SK-N-SH (cell line): Measurements from ENCODE around the gene CYFIP2. TPM values are rescaled to one million over a fixed set of nuclear protein-coding genes. Genes with fewer than 3 reads are reported as not detected.

ENCODE experiments used
- CTCF ChIA-PET: fragments of 300-600, 350-600 bp; formaldehyde crosslinking; extraction: SDS; loops from one replicate; lab custom pipeline; 2021; lab: Yijun Ruan, JAX
- POLR2A ChIA-PET: fragments of 350-600 bp; sonication (Branson Sonifier 250); formaldehyde crosslinking; extraction: SDS; loops from one replicate; lab custom pipeline; 2020; ENCODE audit warnings: antibody characterized with exemption, inconsistent platforms; lab: Yijun Ruan, JAX
- DNase-seq: peaks from one replicate; pipeline ENCODE4 v3.0.0; 2012
- H2AFZ ChIP-seq: fragments of 200-600 bp; sonication (generic); 2 replicates; pipeline ENCODE4 v1.8.1; 2016; ENCODE audit warnings: antibody characterized with exemption, mild to moderate bottlenecking, low read depth
- H3F3A ChIP-seq: fragments of 200-600 bp; sonication (generic); replicated peaks from 2 replicates; pipeline ENCODE3; 2016; ENCODE audit warnings: antibody characterized with exemption, mild to moderate bottlenecking; ENCODE audit not compliant: insufficient read depth
- H3K27ac ChIP-seq, 2 experiments: fragments of 200-500 bp in 1 of 2; fragments of 200-600 bp in 1 of 2; sonication (Bioruptor generic) in 1 of 2; sonication (generic), shearing (Covaris generic) in 1 of 2; 2 replicates each; pipeline versions ENCODE4 v1.5.1 to v1.6.1; 2014 to 2016; ENCODE audit warnings: low read depth in 2 of 2, inconsistent platforms in 1 of 2, low read length in 1 of 2, mild to moderate bottlenecking in 1 of 2, mixed read lengths in 1 of 2
- H3K27me3 ChIP-seq: fragments of 200-600 bp; sonication (generic), shearing (Covaris generic); 2 replicates; pipeline ENCODE4 v1.6.1; 2016; ENCODE audit warnings: mixed run types; ENCODE audit not compliant: insufficient read depth
- H3K36me3 ChIP-seq, 2 experiments: fragments of 200-500 bp in 1 of 2; fragments of 200-600 bp in 1 of 2; sonication (Bioruptor generic) in 1 of 2; sonication (generic) in 1 of 2; replicated peaks in 1 of 2; 2 replicates each; pipeline versions ENCODE3 to v1.5.1; 2014 to 2016; ENCODE audit warnings: low read length in 1 of 2, mild to moderate bottlenecking in 1 of 2; ENCODE audit not compliant: insufficient read depth in 2 of 2, control insufficient read depth in 1 of 2
- H3K4me1 ChIP-seq, 2 experiments: fragments of 200-500 bp in 1 of 2; fragments of 200-600 bp in 1 of 2; sonication (Bioruptor generic) in 1 of 2; sonication (generic), shearing (Covaris generic) in 1 of 2; 2 replicates each; pipeline versions ENCODE4 v1.5.1 to v1.6.1; 2014 to 2016; ENCODE audit warnings: low read depth in 1 of 2, low read length in 1 of 2, mixed run types in 1 of 2; ENCODE audit not compliant: insufficient read depth in 2 of 2, control insufficient read depth in 1 of 2
- H3K4me2 ChIP-seq: fragments of 200-600 bp; sonication (generic), shearing (Covaris generic); 2 replicates; pipeline ENCODE4 v1.6.1; 2017; ENCODE audit warnings: mixed run types
- H3K4me3 ChIP-seq, 2 experiments: fragments of 200-500 bp in 1 of 2; fragments of 200-600 bp in 1 of 2; sonication (Bioruptor generic) in 1 of 2; sonication (generic), shearing (Covaris generic) in 1 of 2; 2 replicates each; pipeline versions ENCODE4 v1.5.1 to v1.8.1; 2014 to 2016; ENCODE audit warnings: low read depth in 2 of 2, inconsistent platforms in 1 of 2, low read length in 1 of 2, mild to moderate bottlenecking in 1 of 2, mixed read lengths in 1 of 2, moderate library complexity in 1 of 2
- H3K79me2 ChIP-seq: fragments of 200-600 bp; sonication (generic); 2 replicates; pipeline ENCODE4 v1.8.1; 2017; ENCODE audit warnings: mild to moderate bottlenecking; ENCODE audit not compliant: insufficient read depth
- H3K9ac ChIP-seq: fragments of 200-600 bp; sonication (generic); 2 replicates; pipeline ENCODE4 v1.6.1; 2017; ENCODE audit warnings: mixed run types
- H3K9me2 ChIP-seq: fragments of 200-600 bp; sonication (generic); 2 replicates; pipeline ENCODE4 v1.6.1; 2017; ENCODE audit warnings: mixed run types
- H3K9me3 ChIP-seq: fragments of 200-600 bp; sonication (generic); 2 replicates; pipeline ENCODE4 v1.6.1; 2017; ENCODE audit warnings: mixed run types, mild to moderate bottlenecking, moderate library complexity
- H4K20me1 ChIP-seq: fragments of 200-600 bp; sonication (generic); 2 replicates; pipeline ENCODE4 v1.6.1; 2017; ENCODE audit warnings: mild to moderate bottlenecking, mixed run types; ENCODE audit not compliant: insufficient read depth
- CHD2 ChIP-seq: fragments of 150-350 bp; IDR thresholded peaks from 2 replicates; pipeline ENCODE4 v1.6.1; 2018; ENCODE audit warnings: low read length; ENCODE audit not compliant: partially characterized antibody
- EP300 ChIP-seq, 2 experiments: IDR thresholded peaks; 2 replicates each; pipeline versions ENCODE4 v1.4.0 to v1.6.1; 2012; ENCODE audit warnings: borderline replicate concordance in 1 of 2, low read depth in 1 of 2, low read length in 1 of 2
- FOXJ3 ChIP-seq: sonication (generic); formaldehyde crosslinking; IDR thresholded peaks from 2 replicates; pipeline ENCODE4 v1.5.1; 2020; ENCODE audit warnings: mild to moderate bottlenecking, missing genetic modification reagents
- FOXM1 ChIP-seq: IDR thresholded peaks from 2 replicates; pipeline ENCODE4 v1.4.0; 2012; ENCODE audit warnings: low read depth, mild to moderate bottlenecking
- GABPA ChIP-seq: IDR thresholded peaks from 2 replicates; pipeline ENCODE4 v1.4.0; 2012; ENCODE audit warnings: low read depth, mild to moderate bottlenecking
- GATA2 ChIP-seq: sonication (generic); formaldehyde crosslinking; IDR thresholded peaks from 2 replicates; pipeline ENCODE4 v1.5.0; 2020; ENCODE audit warnings: mild to moderate bottlenecking, missing genetic modification reagents
- JUND ChIP-seq: IDR thresholded peaks from 2 replicates; pipeline ENCODE4 v1.4.0; 2012
- MEF2A ChIP-seq: IDR thresholded peaks from 2 replicates; pipeline ENCODE4 v1.4.0; 2012; ENCODE audit warnings: low read depth, borderline replicate concordance
- MXI1 ChIP-seq: IDR thresholded peaks from 2 replicates; pipeline ENCODE4 v1.6.1; 2012; ENCODE audit warnings: mild to moderate bottlenecking, low read depth, low read length, improper control_type of control experiment
- NRF1 ChIP-seq: IDR thresholded peaks from 2 replicates; pipeline ENCODE4 v1.6.1; 2012; ENCODE audit warnings: low read depth, mild to moderate bottlenecking, low read length
- POLR2AphosphoS5 ChIP-seq: IDR thresholded peaks from 2 replicates; pipeline ENCODE4 v1.6.1; 2012; ENCODE audit warnings: low read depth, low read length
- RXRA ChIP-seq: IDR thresholded peaks from 2 replicates; pipeline ENCODE4 v1.4.0; 2012; ENCODE audit warnings: low read depth, mild to moderate bottlenecking, borderline replicate concordance
- SMC3 ChIP-seq: IDR thresholded peaks from 2 replicates; pipeline ENCODE4 v1.6.1; 2012; ENCODE audit warnings: low read depth, low read length, improper control_type of control experiment
- USF2 ChIP-seq: fragments of 150-350 bp; IDR thresholded peaks from 2 replicates; pipeline ENCODE4 v1.6.1; 2017; ENCODE audit warnings: antibody characterized with exemption, low read length, low read depth, borderline replicate concordance
- YY1 ChIP-seq: IDR thresholded peaks from 2 replicates; pipeline ENCODE4 v1.4.0; 2012; ENCODE audit warnings: low read depth, mild to moderate bottlenecking
- ZBTB33 ChIP-seq: IDR thresholded peaks from 2 replicates; pipeline ENCODE4 v1.4.0; 2012; ENCODE audit warnings: low read depth, borderline replicate concordance
- WGBS: methylation state at CpG from one replicate; pipeline ENCODE4 v1.1.6; 2017; ENCODE audit warnings: low lambda C conversion rate; 5-methylcytosine and 5-hydroxymethylcytosine counted together
- polyA plus RNA-seq, 3 experiments: library from polyadenylated mRNA; depleted of rRNA; stranded (reverse); fragments of >200 nt; gene quantifications; 2 replicates each; pipeline ENCODE4 v1.2.3, GENCODE V29; 2012
- TF ChIP-seq, protein P1 (sequence below): IDR thresholded peaks from 2 replicates; pipeline ENCODE4; 2012

CYFIP2 gene
- polyA plus RNA-seq, 1 of the 3 experiments (the other 2 are of a cell fraction): 20.1 TPM

DNA sequence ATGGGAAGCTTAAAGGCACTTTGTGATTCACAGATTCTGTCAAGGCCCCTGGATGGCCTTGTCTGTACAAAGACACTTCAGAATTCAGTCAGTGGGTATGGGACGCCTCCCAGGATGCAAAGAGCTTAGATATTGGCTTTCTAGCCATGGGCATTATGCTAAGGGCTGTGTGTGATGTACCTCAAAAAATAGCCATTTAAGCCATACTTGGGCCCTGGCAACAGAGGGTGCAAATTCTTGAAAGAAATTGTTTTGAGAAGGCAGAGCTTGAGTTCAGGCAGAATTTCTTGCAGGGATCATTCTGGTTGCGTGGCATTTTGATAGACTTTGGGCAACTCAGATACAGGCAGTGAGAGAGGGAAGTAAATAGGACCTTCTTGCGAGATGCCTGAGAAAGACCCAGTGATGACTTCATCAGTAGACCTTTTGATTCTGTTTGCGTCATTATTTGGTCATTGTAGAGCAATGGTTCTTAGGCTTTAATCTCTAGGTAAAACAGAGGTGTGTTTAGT is 3.9 kb downstream of the CYFIP2 start:
- CTCF ChIA-PET: no interaction called here
- peaks cover 6% of the 10 kb centered on the region; the same call in 1 of the 2 replicates for H3K27me3 ChIP-seq
- no peak for TF ChIP-seq YY1
- no peak for TF ChIP-seq POLR2AphosphoS5
- no peak for TF ChIP-seq GABPA
- TF ChIP-seq FOXJ3 (CRISPR knock-in tag): no peak
- TF ChIP-seq GATA2 (CRISPR knock-in tag): no peak
- no peak overlapping the region for H3K4me3 ChIP-seq
- DNase-seq: no peak
- H3K79me2 ChIP-seq: no peaks in the 10 kb centered on the region
- H3K36me3 ChIP-seq: no peaks in the 10 kb centered on the region
- peaks cover 0 to 19% of the 10 kb centered on the region in 2 experiments; a peak in 1 of 4 replicates for H3K4me1 ChIP-seq
- POLR2A ChIA-PET: no interaction called here
- no peak overlapping the region for H3K4me2 ChIP-seq
- H2AFZ ChIP-seq: no peak overlapping the region
- no peaks in the 10 kb centered on the region for H4K20me1 ChIP-seq
- no peaks in the 10 kb centered on the region for H3F3A ChIP-seq
- no peak overlapping the region for H3K27ac ChIP-seq
- no peaks in the 10 kb centered on the region for H3K9me3 ChIP-seq
- H3K9ac ChIP-seq: no peak overlapping the region
- 94% methylated on average over 4 of the region's 4 CpGs for WGBS
- no peaks in the 10 kb centered on the region for H3K9me2 ChIP-seq

DNA sequence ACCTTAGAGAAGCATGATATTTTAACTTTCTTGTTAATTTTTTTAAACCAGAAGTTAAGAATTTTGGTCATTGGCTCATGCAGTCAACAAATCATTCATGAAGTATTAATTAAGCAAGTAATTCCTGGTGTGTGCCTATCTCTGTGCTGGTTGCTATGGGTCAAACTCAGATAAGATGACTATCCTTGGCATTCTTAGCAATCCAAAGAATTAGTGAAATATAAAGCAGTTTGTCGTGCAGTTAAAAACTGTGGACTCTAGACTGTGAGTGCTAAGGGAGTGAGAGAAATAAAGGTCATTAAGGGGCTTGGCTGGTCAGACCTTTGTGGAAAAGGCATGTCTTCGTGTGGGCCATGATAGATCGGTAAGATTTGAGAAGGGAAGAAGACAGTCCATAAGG is 4.8 kb downstream of the CYFIP2 start:
- POLR2A ChIA-PET: no interaction called here
- H3F3A ChIP-seq: peaks cover 5% of the 10 kb centered on the region
- H3K9me2 ChIP-seq: no peaks in the 10 kb centered on the region
- peaks cover 0 to 15% of the 10 kb centered on the region in 2 experiments; a peak in 1 of 4 replicates for H3K4me1 ChIP-seq
- H4K20me1 ChIP-seq: no peaks in the 10 kb centered on the region
- no peaks in the 10 kb centered on the region for H3K9me3 ChIP-seq
- DNase-seq: no peak
- no peaks in the 10 kb centered on the region for H3K79me2 ChIP-seq
- no peaks in the 10 kb centered on the region for H3K36me3 ChIP-seq
- WGBS: 58% methylated on average over 3 of the region's 3 CpGs
- H3K27me3 ChIP-seq: no peaks in the 10 kb centered on the region
- H3K4me3 ChIP-seq: no peak overlapping the region
- CTCF ChIA-PET: no interaction called here
- no peak overlapping the region for H3K27ac ChIP-seq
- no peak overlapping the region for H2AFZ ChIP-seq
- TF ChIP-seq GATA2 (CRISPR knock-in tag): no peak
- no peak for TF ChIP-seq JUND
- no peak for TF ChIP-seq GABPA
- no peak for TF ChIP-seq FOXJ3 (CRISPR knock-in tag)
- no peak for TF ChIP-seq NRF1
- no peak for TF ChIP-seq RXRA
- no peak for TF ChIP-seq USF2
- TF ChIP-seq SMC3: no peak
- no peak for TF ChIP-seq YY1
- TF ChIP-seq MEF2A: no peak
- no peak for TF ChIP-seq CHD2
- TF ChIP-seq, protein P1, sequence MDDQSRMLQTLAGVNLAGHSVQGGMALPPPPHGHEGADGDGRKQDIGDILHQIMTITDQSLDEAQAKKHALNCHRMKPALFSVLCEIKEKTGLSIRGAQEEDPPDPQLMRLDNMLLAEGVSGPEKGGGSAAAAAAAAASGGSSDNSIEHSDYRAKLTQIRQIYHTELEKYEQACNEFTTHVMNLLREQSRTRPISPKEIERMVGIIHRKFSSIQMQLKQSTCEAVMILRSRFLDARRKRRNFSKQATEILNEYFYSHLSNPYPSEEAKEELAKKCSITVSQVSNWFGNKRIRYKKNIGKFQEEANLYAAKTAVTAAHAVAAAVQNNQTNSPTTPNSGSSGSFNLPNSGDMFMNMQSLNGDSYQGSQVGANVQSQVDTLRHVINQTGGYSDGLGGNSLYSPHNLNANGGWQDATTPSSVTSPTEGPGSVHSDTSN: no peak
- no peak for TF ChIP-seq MXI1
- no peak for TF ChIP-seq ZBTB33
- no peak for TF ChIP-seq EP300 (IDR thresholded peaks at IDR 0.05; ENCODE audit: borderline replicate concordance in 1 of 2, low read depth in 1 of 2, low read length in 1 of 2)
- no peak for TF ChIP-seq FOXM1
- H3K4me2 ChIP-seq: no peak overlapping the region
- no peak overlapping the region for H3K9ac ChIP-seq
